GM18873 (cell line): Measurements from ENCODE around the gene SCUBE2.
"Not testable (repeated sequence)": the region's sequence is repeated elsewhere in the genome, so short reads cannot be mapped to it uniquely, and the experiment has no call there.

Source experiments
- ATAC-seq: cut with Tn5 transposase; IDR thresholded peaks from one replicate; pipeline ENCODE4 v1.9.1; 2021; ENCODE audit warnings: mild to moderate bottlenecking, moderate library complexity, moderate number of reproducible peaks; ENCODE audit not compliant: unreplicated experiment, low FRiP score

Gene SCUBE2

GRCh38 chr11:8979365-8979764 is 112.0 kb downstream of the SCUBE2 start:
- ATAC-seq, result not testable (repeated sequence)

DNA sequence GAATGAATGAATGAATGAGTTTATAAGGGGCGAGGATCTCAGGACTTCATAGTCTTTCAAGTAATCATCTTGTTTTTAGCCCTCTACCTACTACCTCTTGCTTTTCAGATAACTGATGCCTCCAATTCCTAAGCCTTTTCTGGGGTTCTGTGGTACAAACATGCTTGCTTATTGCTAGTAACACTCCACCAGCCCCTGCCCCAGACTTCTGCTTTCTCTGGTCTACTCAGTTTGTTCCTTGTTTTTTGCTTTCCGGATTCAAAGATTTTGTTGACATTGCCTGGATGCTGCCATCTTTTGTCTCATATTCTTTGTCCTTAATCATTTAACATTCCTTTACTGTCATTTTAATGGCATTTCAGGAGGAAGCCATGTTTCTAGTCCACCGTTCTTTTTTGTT is 118.3 kb downstream of the SCUBE2 start:
- ATAC-seq, result no peak

- no peak for ATAC-seq
These were observed 119.5 kb downstream of the SCUBE2 start for GRCh38 chr11:8971924-8972316.

- no peak for ATAC-seq
These were observed 120.0 kb downstream of the SCUBE2 start for GRCh38 chr11:8971196-8971923.
